ENCODE results near the gene ZNF23.

The ZNF23 gene

GRCh38 chr16:71421911-71422310, 40.1 kb downstream of the ZNF23 start:
- TF ChIP-seq, protein P1, sequence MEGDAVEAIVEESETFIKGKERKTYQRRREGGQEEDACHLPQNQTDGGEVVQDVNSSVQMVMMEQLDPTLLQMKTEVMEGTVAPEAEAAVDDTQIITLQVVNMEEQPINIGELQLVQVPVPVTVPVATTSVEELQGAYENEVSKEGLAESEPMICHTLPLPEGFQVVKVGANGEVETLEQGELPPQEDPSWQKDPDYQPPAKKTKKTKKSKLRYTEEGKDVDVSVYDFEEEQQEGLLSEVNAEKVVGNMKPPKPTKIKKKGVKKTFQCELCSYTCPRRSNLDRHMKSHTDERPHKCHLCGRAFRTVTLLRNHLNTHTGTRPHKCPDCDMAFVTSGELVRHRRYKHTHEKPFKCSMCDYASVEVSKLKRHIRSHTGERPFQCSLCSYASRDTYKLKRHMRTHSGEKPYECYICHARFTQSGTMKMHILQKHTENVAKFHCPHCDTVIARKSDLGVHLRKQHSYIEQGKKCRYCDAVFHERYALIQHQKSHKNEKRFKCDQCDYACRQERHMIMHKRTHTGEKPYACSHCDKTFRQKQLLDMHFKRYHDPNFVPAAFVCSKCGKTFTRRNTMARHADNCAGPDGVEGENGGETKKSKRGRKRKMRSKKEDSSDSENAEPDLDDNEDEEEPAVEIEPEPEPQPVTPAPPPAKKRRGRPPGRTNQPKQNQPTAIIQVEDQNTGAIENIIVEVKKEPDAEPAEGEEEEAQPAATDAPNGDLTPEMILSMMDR (IDR thresholded peaks at IDR 0.05; ENCODE audit: low read depth, low read length): peak; percentile 29
- in situ Hi-C loops (cut with HindIII; ENCODE audit: low sequenced_read_pairs): no loop called here
- DNase-seq (ENCODE audit: low read depth, low spot score): no peak
- H3K4me3 ChIP-seq (ENCODE audit: low read depth, low read length): no peak overlapping the region

DNA sequence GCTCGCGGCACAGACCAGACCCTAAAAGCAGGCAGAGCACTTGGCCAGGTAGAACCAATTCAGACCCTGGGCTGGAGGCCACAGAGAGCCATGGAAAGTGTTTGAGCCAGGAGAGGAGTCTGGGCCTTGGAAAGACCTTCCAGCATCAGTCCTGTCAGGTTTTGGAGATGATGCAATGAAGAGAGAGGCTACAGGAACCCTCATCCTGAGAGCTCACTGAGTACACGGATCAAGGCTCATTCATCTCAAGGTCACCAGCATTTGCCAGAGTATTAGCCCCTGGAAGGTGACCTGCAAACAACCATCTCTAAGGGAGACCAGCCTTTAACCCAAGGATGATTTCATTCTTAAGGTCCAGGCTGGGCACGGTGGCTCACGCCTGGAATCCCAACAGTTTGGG, 48.0 kb downstream of the ZNF23 start:
- H3K4me3 ChIP-seq (ENCODE audit: low read depth, low read length): no peak overlapping the region
- in situ Hi-C loops (cut with HindIII; ENCODE audit: low sequenced_read_pairs): no loop called here
- no peak for DNase-seq (ENCODE audit: low read depth, low spot score)
- TF ChIP-seq, protein P1 (IDR thresholded peaks at IDR 0.05; ENCODE audit: low read depth, low read length): no peak

DNA sequence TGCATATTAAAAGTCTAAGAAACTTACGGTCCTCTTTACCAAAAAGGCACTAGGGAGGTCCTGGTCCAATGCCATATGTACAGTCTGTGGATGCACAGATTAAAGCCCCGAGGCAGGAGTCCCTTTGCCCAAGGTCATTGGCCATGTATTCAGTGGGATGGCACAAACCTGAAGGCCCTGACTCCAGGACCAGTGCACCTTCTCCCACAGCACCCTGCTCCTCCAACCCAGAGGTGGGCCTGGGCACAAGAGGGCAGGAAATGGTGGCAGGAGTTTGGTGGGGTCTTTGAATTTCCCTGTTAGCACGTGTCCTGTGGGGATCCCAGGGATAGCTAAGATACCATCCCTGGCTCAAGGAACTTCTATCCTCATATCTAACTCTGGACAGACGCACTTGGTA, 48.7 kb downstream of the ZNF23 start:
- TF ChIP-seq, protein P1 (IDR thresholded peaks at IDR 0.05; ENCODE audit: low read depth, low read length): no peak
- DNase-seq (ENCODE audit: low read depth, low spot score): no peak
- in situ Hi-C loops (cut with HindIII; ENCODE audit: low sequenced_read_pairs): no loop called here
- no peak overlapping the region for H3K4me3 ChIP-seq (ENCODE audit: low read depth, low read length)

GRCh38 chr16:71412270-71413160, 49.5 kb downstream of the ZNF23 start:
- TF ChIP-seq, protein P1 (IDR thresholded peaks at IDR 0.05; ENCODE audit: low read depth, low read length): peak; percentile 87
- no peak overlapping the region for H3K4me3 ChIP-seq (ENCODE audit: low read depth, low read length)
- DNase-seq (ENCODE audit: low read depth, low spot score): peak; percentile 64
- in situ Hi-C loops (cut with HindIII; ENCODE audit: low sequenced_read_pairs): no loop called here

DNA sequence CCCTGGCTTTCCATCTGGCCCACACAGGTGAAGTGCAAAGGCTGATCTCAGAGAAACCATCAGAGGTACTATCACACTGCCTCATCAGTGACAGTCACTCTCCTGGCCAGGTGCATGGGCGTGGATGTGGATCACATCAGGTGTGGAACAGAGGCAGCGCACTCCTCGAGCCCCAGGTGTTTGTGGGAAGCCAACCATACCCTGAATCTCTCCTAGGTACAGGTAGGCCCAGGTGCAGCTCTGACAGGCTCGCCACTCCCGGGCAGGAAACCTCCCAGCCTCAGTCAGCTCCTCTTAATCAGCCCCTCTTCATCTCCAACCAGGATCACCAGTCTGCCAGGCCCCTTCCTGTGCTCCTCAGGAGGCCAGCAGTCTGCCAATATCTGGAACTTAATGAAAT, 51.9 kb downstream of the ZNF23 start:
- TF ChIP-seq, protein P1 (IDR thresholded peaks at IDR 0.05; ENCODE audit: low read depth, low read length): no peak
- H3K4me3 ChIP-seq (ENCODE audit: low read depth, low read length): no peak overlapping the region
- DNase-seq (ENCODE audit: low read depth, low spot score): no peak
- in situ Hi-C loops (cut with HindIII; ENCODE audit: low sequenced_read_pairs): no loop called here

GRCh38 chr16:71409011-71409775, 52.9 kb downstream of the ZNF23 start:
- H3K4me3 ChIP-seq (ENCODE audit: low read depth, low read length): no peak overlapping the region
- TF ChIP-seq, protein P1 (IDR thresholded peaks at IDR 0.05; ENCODE audit: low read depth, low read length): no peak
- no peak for DNase-seq (ENCODE audit: low read depth, low spot score)
- in situ Hi-C loops (cut with HindIII; ENCODE audit: low sequenced_read_pairs): no loop called here

Data from astrocyte of the spinal cord (primary cell).